Measurements from ENCODE around the gene PTPN20. TPM values are rescaled to one million over a fixed set of nuclear protein-coding genes. Genes with fewer than 3 reads are reported as not detected.

PTPN20 gene
- total RNA-seq, 1 donor from 2014 or later = 13.0 TPM

GRCh38 chr10:47040681-47041080 lies 129.5 kb downstream of the PTPN20 start:
- no peaks in the 10 kb centered on the region for H3K36me3 ChIP-seq
- no peak for TF ChIP-seq CTCF (IDR thresholded peaks at IDR 0.05; ENCODE audit: borderline replicate concordance)
- intact Hi-C loops (cut with micrococcal nuclease) = no loop called here
- H3K9me3 ChIP-seq (replicated peaks) = no peaks in the 10 kb centered on the region
- H3K27me3 ChIP-seq (ENCODE audit: low read depth) = peaks cover 6% of the 10 kb centered on the region
- no peak overlapping the region for H3K4me3 ChIP-seq
- peaks cover 6% of the 10 kb centered on the region for H3K4me1 ChIP-seq
- no peak for DNase-seq
- H3K27ac ChIP-seq (replicated peaks) = no peak overlapping the region

- Histone ChIP-seq H3K4me1 (peaks cover 6% of the 10 kb centered on the region), H3K27ac (replicated peaks) (no peak overlapping the region), H3K4me3 (no peak overlapping the region), H3K36me3 (no peaks in the 10 kb centered on the region), H3K9me3 (replicated peaks) (no peaks in the 10 kb centered on the region), H3K27me3 (ENCODE audit: low read depth) (no peaks in the 10 kb centered on the region)
- no peak for TF ChIP-seq CTCF (IDR thresholded peaks at IDR 0.05; ENCODE audit: borderline replicate concordance)
- DNase-seq = no peak
- intact Hi-C loops (cut with micrococcal nuclease) = no loop called here
These were observed 130.4 kb downstream of the PTPN20 start for GRCh38 chr10:47041396-47042198.

GRCh38 chr10:47042199-47042473 lies 130.9 kb downstream of the PTPN20 start:
- no peak for TF ChIP-seq CTCF (IDR thresholded peaks at IDR 0.05; ENCODE audit: borderline replicate concordance)
- Histone ChIP-seq H3K4me1 (peaks cover 6% of the 10 kb centered on the region), H3K36me3 (no peaks in the 10 kb centered on the region), H3K27me3 (ENCODE audit: low read depth) (peaks cover 3% of the 10 kb centered on the region), H3K27ac (replicated peaks) (no peak overlapping the region), H3K9me3 (replicated peaks) (no peaks in the 10 kb centered on the region), H3K4me3 (no peak overlapping the region)
- DNase-seq = no peak
- intact Hi-C loops (cut with micrococcal nuclease) = no loop called here

GRCh38 chr10:47042780-47043750 lies 131.8 kb downstream of the PTPN20 start:
- Histone ChIP-seq H3K4me1 (peaks cover 6% of the 10 kb centered on the region), H3K27me3 (ENCODE audit: low read depth) (peaks cover 7% of the 10 kb centered on the region), H3K4me3 (no peak overlapping the region), H3K36me3 (no peaks in the 10 kb centered on the region), H3K27ac (replicated peaks) (no peak overlapping the region), H3K9me3 (replicated peaks) (no peaks in the 10 kb centered on the region)
- TF ChIP-seq CTCF (IDR thresholded peaks at IDR 0.05; ENCODE audit: borderline replicate concordance) = no peak
- DNase-seq = no peak
- intact Hi-C loops (cut with micrococcal nuclease) = no loop called here

- no peak for DNase-seq
- H3K9me3 ChIP-seq (replicated peaks) = no peaks in the 10 kb centered on the region
- no peak overlapping the region for H3K4me3 ChIP-seq
- H3K27me3 ChIP-seq (ENCODE audit: low read depth) = peaks cover 7% of the 10 kb centered on the region
- H3K27ac ChIP-seq (replicated peaks) = no peak overlapping the region
- H3K36me3 ChIP-seq = no peaks in the 10 kb centered on the region
- intact Hi-C loops (cut with micrococcal nuclease) = no loop called here
- peaks cover 6% of the 10 kb centered on the region for H3K4me1 ChIP-seq
- TF ChIP-seq CTCF (IDR thresholded peaks at IDR 0.05; ENCODE audit: borderline replicate concordance) = no peak
These were observed 132.8 kb downstream of the PTPN20 start for GRCh38 chr10:47043928-47044538.
